ENCODE measurements around the gene WNT5B. TPM values are rescaled to one million over a fixed set of nuclear protein-coding genes. Genes with fewer than 3 reads are reported as not detected.
"Not testable (repeated sequence)": the region's sequence is repeated elsewhere in the genome, so short reads cannot be mapped to it uniquely, and the experiment has no call there.

The WNT5B gene
- total RNA-seq, 1 donor from 2014 or later: 1.5 TPM

DNA sequence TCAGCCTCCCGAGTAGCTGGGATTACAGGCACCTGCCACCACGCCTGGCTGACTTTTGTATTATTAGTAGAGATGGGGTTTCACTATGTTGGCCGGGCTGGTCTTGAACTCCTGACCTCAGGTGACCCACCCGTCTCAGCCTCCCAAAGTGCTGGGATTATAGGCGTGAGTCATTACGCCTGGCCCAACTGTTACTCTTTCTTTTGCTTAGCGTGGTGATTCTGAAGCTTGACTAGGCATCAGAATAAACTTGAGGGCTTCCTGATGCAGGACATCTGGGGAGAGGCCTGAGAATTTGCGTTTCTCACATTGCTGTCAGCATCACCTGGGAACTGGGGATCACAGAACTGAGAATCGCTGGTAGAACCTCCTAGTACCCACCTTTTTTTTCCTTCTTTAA, 26.3 kb upstream of the WNT5B start:
- DNase-seq: not testable (repeated sequence)

DNA sequence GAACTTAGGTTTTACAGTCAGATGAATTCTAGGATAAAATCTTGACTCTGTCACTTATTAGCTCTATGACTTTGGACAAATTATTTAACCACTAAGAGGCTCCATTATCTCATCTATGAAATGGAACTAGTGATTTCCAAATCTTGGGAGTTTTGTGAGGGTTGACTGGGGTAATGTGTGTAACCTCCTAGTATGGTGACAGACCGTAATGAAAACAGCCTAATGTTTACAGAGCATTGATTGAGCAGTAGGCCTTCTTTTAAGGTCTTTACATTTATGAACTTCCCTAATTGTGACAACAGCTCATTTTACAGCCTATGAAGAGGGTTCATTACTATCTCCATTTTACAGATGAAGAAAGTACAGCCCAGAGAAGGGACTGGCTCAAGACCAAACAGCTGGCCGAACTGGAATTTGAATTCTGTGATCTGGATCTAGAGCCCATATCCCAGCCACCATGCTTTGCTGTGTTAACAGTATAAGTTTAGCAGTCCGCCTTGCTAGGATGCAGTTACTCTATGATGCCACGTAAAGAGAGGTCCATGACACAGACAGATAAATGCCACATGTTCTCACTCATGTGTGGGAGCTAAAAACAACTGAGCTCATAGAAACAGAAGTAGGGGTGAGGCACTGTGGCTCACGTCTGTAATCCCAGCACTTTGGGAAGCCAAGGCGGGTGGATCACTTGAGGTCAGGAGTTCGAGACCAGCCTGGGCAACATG, 25.6 kb upstream of the WNT5B start:
- no peak for DNase-seq

DNA sequence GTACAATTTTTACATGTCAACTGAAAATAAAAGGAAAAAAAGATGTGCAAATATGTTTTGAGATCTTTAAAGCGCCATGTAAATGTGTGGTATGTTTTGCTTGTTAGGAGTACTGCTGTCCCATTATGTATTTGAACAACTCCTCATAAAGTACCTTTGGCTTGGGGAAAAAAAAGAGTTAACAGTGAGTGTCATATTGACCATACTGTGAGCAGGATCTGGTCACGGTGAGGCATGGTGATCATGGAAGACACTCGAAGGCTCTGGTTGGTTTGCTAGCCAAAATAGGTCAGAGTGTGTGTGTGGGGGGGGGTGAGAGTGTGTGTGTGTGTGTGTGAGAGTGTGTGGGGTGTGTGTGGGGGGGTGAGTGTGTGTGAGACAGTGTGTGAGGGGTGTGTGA, 24.6 kb upstream of the WNT5B start:
- DNase-seq: no peak

DNA sequence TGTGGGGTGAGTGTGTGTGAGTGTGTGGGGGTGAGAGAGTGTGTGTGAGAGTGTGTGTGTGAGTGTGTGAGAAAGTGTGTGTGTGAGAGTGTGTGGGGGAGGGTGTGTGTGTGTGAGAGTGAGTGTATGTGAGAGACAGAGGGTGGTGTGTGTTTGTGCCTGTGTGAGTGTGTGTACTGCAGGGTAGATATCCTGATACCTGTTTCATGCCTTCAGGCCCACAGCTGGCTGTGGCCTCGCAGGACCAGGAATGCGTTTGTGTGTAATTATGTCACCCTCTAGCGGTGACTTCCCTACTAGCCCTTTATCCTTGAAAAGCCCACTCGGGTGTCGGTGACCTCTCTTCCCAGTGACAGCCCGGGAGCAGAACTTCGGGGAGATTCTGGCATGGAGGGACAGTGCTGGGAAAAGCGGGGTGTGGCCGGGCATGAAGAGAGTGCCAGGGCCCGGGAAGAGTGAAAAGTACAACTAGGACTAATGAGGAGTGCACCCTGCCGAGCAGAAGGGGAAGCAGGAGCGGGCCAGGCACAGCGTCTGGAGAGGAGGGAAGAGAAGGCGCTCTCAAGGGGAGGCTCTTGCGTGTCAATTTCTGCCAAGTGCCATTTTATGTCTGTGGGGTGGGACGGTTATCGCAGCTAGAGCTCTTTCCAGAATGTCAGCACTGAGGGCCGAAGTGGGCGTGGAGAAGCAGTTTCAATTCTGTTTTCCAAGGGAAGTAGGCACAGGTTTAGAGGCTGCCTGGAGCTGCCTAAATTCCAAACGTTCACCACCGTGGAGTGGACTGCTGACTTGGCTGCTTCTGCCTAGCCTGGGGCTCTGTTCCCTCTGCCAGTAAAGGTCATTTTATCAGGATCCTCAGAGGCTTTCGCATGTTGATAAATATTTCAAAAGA, 23.7 kb upstream of the WNT5B start:
- DNase-seq: peak; percentile 89

DNA sequence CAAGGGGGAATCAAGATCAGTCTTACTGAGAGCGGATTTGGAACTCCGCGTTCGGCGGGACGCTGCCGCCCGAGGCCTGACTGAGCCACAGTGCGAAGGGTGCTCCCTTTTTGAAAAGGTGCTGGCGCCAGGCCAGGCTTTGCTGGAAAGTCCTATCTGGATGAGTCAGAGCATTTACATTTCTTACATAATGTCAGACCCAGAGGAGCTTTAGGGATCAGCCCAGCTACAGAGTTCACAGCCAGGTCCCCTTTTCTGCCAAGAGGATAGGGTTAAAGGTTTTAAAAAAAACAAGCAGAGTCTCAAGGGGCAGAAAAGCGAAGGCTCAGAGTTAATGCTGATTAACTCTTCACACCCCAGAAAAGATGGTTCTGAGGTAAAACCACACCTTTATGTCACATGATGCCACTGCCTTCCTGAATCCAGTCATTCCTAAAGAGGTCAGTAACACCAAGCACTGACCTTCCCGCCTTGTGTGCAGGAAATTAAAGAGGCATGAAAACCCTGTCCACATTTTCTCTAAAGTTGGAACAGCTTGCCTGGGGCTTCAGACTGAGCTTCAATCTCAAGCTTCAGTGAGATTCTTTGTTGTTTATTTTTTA, 22.9 kb upstream of the WNT5B start:
- DNase-seq: peak; percentile 63

DNA sequence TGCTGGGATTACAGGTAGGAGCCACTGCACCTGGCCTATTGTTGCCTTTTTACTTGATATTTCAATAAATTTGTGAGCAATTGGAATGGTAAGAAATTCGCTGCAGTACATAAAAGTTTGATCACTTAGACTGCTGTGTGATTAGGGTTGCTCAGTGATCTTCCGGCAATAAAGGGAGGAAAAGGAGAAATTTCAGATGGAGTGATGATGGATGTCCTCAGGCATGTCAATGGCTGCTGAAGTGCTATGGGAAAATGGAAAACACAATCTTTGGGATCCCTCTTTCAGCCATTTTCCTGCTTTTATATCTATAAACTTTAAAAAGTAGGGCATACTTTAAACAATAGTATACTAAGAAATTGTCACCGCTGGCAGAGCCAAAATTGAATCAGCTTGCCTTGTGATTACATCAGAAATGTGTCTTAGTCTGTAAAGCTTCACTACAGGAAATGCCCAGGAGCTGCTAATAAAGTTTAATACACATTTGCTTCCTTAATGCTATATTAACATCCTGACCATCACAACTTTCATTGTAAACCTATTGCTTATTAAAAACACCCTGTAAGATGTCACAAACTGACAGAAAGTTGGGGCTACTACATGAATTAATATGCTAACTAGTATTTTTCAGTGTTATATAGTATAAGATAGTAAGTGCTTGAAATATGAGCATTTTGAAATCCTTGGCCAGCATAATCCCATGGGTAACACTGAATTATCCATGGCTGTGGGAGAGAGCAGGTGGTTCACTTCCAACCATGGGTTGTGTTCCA, 20.9 kb upstream of the WNT5B start:
- DNase-seq: peak; percentile 36

DNA sequence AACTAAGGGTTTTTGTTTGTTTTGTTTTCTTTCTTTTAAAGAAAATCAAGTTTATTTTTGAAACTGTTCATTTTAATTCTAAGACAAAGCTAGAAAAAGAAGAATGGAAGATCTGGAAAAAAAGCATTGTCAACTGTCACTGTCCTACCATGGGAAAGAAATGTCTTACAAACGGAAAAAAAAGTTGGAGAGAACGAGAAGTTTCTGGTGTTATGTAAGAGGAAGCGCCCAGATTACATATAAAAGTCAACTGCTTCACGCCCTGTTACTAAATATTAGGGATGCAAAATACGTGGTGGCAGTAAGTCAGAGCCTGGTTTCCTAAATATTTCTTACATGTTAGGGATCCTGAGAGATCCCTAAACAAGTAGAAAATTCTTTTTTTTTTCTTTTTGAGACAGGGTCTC, 20.3 kb upstream of the WNT5B start:
- no peak for DNase-seq

DNA sequence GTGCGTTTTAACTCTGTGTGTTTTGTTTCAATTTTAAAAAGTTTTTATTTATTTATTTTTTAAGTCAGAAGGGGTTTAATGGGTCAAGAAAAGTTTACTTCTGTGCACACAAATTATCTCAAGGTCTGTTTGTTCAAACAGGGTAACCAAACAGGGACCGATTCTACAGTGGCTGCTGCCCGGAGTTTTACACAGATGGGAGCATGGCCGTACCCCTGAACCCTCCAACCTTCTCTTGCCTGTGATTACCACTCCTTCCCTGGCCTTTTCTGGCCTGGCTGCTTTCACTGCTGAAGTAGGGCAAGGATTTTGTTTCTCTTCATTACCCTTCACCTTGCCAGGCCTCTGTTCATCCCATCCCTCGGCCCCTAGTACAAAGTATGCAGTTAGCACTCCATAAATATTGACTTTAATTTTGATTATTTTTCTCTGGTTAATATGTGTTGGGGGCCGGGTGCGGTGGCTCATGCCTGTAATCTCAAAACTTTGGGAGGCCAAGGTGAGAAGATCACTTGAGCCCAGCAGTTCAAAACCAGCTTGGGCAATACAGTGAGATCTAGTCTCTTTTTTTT, 18.9 kb upstream of the WNT5B start:
- DNase-seq: no peak

DNA sequence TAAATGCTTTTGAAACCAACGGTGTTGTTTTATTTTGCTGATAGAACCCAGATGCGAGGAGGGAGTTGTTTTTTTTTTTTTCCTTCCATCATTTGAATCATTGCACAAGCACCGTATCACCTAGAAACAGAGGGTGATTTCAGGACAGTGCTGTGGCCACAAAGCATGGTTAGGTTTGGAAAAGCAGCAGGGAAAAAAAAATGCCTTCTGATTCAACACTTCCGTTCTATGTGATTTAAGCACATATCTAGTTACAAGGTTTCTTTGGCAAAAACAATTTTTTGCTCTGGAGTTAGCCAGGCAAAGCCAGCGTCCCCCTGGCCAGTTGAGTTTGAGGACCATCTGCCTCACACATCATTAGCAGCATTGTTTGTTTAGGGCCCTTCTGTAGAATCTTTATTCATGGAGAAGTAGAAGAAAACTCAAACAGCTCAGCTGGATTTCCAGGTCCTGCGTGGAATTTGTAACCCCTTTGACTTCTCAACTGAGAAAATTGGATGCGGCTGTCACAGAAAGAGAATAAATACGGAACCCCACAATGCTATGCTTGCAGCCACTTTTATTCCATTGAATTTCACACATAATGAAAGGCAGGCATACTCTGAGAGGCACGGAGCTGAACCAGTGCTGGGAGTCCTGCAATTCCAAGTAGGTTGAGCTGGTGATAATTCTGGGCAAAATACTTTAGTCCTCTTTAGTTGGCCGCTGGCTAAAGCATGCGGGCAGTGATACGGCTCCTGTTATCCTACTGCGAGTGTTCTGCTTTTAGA, 17.0 kb upstream of the WNT5B start:
- peak; percentile 14 for DNase-seq

DNA sequence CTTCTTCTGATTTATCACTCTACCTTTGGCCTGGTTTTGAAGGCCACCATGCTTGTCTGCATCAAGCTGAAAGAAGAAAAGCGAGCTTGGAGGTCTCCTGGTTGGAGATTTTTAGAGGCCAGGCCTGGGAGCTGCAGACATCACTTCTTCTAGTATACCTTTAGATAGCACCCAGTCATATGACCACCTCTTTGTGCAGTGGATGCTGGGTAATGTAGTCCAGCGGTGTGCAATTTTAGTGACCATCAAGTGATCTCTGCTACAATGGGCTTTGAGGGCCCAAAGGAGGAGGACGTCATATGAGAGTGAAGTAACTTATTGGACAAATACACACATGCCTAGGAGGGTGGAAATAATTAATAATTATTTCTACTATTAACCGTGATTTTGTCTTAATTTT, 15.2 kb upstream of the WNT5B start:
- DNase-seq: no peak

DNA sequence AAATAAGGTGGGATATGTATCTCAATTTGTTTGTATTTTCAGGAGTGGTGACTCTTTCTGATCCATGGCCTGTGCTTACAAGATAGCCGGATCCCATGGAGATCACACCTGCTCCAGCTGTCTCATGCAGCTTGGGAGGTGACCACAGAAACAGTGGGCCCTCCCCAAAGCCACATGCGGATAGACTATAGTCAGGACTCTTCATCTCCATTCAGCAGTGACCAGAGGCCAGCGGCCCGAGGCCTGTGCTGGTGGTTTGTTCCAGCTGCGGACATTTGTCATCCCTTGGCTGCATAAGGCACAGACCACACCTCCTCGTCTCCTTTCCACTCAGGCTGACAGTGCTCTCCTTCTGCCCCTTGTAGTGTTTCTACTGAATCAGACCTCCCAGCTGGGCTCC, 14.7 kb upstream of the WNT5B start:
- DNase-seq: no peak

DNA sequence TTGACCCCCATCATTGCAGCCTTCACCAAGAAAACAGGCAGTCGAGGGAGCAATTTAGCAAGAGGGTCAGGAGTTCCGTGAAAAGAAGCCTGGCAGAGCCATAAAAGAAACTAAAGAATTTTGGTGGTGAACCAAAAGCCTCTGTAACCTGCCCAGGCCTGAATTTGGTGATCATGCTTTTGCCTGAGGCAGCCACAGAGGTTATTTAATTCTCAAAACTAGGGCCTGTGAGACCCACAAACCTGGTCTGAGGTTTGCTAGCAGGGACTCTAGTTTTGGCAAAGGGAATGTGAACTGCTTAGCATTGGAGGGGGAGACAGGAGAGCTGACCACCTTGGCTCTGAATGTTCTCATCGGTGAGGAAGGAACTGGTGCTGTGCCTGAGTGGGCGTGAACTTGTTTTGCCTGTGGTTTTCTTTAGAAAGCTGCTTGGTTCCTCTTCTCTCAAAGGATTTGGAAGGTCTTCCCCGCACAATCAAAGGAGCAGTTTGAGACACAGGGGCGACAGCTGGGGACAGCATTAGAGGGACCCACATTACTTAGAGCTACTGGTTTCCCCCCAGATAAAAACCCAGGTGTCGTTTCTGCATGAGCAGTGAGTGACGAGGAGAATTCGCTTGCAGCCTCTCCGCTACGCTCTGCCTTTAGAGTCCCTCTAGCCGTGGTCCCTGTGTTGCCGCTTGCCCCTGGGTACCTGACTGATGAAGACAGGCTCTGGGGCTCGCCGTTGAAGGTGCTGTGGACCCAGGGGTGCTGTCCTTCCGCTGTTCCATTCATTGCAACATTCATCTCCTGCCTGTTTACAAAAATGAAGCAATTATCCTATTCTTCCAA, 12.6 kb upstream of the WNT5B start:
- DNase-seq: no peak

DNA sequence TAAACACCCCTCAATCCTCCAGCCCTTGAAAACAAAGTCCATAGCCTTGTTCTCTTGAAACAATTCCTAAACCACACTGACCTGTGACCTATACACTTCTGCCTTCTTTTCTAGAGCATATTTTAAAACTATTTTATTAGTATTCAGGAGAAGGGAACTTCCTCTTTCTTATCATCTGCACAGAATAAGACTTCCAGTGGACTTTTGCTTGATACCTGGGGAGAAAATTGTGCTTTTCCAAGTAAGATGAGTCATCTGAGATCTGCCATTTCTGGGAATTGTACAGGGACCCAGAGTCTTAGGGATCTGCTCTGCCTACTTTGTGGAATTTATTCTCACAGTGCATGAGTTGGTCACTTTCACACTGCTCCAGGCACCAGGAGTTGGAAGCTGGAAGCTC, 10.5 kb upstream of the WNT5B start:
- peak; percentile 44 for DNase-seq

DNA sequence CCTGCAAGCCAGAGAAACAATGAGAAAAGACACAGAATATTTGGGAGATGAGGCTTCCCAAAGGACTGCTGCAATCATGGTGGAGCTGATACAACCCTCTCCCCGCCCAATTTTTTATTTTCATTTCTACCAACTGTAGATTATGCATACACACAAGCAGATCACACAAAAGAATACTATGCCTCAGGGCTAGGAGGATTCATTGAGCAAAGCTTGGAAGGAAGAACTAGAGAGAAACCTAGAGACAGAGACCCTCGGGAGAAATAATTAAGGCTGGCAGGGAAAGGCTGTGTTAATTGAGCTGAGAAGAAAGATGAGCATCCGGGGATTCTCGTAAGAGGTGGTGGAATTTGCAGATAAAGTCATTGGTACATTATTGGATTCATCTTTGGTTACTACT, 9.9 kb upstream of the WNT5B start:
- no peak for DNase-seq

DNA sequence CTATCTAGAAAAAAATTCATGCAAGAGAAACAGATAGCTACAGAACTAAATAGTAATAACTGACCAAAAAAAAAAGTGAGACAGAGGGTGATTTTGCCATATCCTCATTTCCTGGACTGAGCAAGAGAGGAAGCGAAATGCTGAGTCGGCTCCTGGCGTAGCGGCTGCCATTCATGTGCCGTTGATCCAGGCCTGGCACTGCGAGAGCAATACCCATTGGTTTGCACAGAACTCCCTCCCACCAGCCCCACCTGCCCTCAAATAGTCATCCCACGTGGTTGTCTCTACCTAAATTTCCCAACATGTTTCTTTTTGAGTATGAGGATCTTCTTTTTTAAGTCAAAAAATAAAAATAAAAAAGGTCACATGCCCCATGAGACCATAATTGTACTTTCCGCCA, 9.4 kb upstream of the WNT5B start:
- peak; percentile 82 for DNase-seq

DNA sequence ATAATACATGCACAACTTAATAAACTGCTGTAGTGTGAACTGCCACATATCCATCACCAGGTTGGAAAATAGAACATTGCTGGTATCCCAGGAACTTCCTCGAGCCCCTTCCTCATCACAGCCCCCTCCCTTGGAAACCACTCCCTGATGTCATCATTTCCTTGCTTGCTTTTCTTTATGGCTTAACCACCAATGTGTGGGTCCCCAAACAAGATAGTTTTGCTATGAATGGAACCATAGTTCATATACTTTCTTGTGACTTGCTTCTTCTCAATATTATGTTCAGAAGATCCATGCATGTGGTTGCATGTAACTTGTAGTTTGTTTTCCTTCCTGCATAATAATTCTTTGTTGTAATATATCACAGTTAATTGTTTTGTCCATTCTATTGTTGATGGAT, 8.9 kb upstream of the WNT5B start:
- no peak for DNase-seq

DNA sequence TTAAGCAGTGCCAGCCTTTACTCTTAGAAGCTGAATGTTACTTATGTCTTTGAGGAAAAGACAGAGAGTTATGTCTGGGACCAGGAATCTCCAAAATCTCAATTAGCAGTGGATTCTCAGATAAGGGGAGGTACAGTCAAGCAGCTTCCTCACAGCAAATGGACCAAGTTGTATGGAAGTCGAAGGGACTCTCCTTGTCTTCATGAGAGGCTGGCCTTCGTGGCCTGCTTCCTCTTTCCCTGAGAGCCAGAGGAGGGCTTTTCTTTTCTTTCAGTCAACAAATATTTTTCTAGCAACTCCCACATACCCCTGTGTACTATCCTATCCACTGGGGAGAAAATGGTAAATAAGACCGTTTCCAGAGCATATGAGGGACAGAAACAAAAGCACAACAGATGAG, 6.6 kb upstream of the WNT5B start:
- no peak for DNase-seq

DNA sequence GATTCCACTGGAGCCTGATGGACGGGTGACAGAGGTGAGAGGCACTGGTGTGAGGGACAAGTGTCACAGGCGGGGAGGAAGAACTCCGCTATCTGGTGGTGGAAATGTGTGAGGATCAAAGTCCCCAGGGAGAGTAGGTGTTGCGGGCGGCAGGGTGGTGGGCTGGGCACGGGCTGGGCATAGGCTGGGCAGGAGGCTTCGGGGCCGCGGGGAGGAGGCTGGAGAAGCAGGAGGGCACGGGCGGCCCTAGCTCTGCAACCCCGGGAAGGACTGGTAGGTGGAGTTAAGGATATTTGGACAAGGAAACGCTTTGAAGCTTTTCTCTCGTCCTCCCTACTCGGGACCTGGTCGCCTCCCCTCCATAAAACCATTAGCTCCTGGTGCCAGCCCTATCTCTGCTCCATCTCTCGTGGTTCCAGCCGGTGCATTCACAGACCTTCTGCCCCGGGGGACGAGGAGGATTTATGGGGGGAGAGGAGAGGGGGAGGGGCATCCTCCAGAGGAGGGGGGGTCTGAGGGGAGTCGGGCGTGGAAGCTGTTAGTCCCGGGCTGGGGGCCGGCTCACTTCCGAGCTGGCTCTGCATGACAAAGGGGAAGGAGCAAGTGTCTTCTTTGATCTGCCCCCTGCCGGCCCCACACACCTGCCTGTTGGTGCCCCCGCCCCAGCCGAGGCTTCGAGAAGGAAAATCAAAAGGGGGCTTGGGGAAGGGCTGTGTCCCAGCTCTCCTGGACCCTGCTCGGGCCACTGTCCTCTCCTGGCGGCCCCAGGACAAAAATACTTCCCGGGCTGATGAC, 504 bp downstream of the WNT5B start:
- no peak for DNase-seq

DNA sequence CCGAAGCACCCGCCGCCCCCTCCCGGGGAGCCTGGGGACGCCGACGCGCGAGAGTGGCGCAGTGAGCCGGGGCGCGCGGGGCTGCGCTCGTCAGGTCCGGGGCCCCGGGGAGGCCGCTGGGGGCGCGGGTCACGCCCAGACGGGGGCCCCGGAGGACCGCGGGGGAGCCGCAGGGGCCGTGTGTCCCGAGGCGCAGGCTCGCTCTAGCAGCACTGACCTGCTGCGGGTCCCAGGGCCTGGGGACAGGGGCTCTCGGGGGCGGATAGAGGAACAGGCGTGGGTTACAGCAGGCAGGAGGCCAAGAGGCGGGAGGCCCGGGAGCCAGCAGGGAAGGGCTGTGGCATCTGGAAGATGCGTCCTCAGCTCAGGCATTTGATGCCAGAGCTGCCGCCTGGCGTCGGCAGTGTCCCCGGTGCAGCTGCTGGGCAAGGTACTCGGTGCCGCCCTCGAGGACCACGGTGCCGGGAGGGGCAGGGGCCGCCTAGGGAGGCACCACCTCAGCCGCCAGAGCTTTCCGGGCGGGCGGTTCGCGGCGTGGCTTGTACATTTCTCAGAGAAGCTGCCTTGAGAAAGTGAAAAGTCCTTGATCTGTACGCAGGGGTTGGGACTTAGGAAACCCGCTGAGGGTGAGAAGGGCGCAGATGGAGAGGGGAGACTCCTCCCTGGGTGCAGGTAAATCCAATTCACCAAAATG, 1.2 kb downstream of the WNT5B start:
- DNase-seq: peak; percentile 27

Measured in dermis blood vessel endothelial cell (primary cell).